ENCODE measurements around the gene CCDC8.

DNA sequence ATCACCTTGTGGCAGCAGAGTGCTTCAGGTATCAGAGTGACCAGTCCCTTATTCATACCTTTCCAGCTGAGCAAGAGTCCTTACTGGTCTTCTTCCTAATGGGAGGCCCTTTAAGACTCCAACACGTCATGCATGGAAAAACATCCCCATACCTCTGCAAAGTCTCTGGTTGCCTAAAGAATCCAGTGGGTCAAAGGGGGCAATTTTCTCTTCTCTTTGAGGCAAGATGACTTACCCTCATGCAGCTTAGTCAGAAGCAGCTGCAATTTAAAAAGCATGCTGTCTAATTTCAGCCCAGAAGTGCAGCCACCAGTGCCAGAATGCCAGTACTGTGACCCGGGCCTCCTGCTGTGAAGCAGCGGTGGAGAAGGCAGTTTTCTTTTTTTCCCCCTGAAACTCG lies 47.8 kb downstream of the CCDC8 start:
- TF ChIP-seq, protein P1, sequence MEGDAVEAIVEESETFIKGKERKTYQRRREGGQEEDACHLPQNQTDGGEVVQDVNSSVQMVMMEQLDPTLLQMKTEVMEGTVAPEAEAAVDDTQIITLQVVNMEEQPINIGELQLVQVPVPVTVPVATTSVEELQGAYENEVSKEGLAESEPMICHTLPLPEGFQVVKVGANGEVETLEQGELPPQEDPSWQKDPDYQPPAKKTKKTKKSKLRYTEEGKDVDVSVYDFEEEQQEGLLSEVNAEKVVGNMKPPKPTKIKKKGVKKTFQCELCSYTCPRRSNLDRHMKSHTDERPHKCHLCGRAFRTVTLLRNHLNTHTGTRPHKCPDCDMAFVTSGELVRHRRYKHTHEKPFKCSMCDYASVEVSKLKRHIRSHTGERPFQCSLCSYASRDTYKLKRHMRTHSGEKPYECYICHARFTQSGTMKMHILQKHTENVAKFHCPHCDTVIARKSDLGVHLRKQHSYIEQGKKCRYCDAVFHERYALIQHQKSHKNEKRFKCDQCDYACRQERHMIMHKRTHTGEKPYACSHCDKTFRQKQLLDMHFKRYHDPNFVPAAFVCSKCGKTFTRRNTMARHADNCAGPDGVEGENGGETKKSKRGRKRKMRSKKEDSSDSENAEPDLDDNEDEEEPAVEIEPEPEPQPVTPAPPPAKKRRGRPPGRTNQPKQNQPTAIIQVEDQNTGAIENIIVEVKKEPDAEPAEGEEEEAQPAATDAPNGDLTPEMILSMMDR (IDR thresholded peaks at IDR 0.05; ENCODE audit: low read depth, low read length), result no peak
- TF ChIP-seq POLR2A (IDR thresholded peaks at IDR 0.05; ENCODE audit: extremely low read depth, insufficient read length), result no peak

Measured in NB4 (cell line).